GM18868 (cell line): ENCODE measurements around the gene SLC22A4.

Source experiments
- ATAC-seq: cut with Tn5 transposase; IDR thresholded peaks from one replicate; pipeline ENCODE4 v1.9.1; 2021; ENCODE audit warnings: mild to moderate bottlenecking, moderate library complexity; ENCODE audit not compliant: unreplicated experiment

SLC22A4 gene

GRCh38 chr5:132370971-132371602 is 76.9 kb downstream of the SLC22A4 start:
- no peak for ATAC-seq

GRCh38 chr5:132371603-132371994 is 77.4 kb downstream of the SLC22A4 start:
- ATAC-seq: no peak

- no peak for ATAC-seq
Measured at GRCh38 chr5:132372127-132372526, 77.9 kb downstream of the SLC22A4 start.

GRCh38 chr5:132372542-132372941 is 78.3 kb downstream of the SLC22A4 start:
- no peak for ATAC-seq

- ATAC-seq: no peak
Measured at GRCh38 chr5:132375957-132376356, 81.8 kb downstream of the SLC22A4 start.

GRCh38 chr5:132376694-132377641 is 82.8 kb downstream of the SLC22A4 start:
- no peak for ATAC-seq

GRCh38 chr5:132377738-132378137 is 83.5 kb downstream of the SLC22A4 start:
- no peak for ATAC-seq

GRCh38 chr5:132378580-132378979 is 84.4 kb downstream of the SLC22A4 start:
- no peak for ATAC-seq

GRCh38 chr5:132380047-132380446 is 85.9 kb downstream of the SLC22A4 start:
- ATAC-seq: no peak

GRCh38 chr5:132380741-132381140 is 86.5 kb downstream of the SLC22A4 start:
- ATAC-seq: no peak

- no peak for ATAC-seq
Measured at GRCh38 chr5:132381614-132382013, 87.4 kb downstream of the SLC22A4 start.

- no peak for ATAC-seq
Measured at GRCh38 chr5:132383261-132383660, 89.1 kb downstream of the SLC22A4 start.

GRCh38 chr5:132383984-132384383 is 89.8 kb downstream of the SLC22A4 start:
- no peak for ATAC-seq

GRCh38 chr5:132384506-132385050 is 90.4 kb downstream of the SLC22A4 start:
- ATAC-seq: no peak

GRCh38 chr5:132385326-132386105 is 91.3 kb downstream of the SLC22A4 start:
- no peak for ATAC-seq

GRCh38 chr5:132386644-132387286 is 92.6 kb downstream of the SLC22A4 start:
- peak; percentile 92 for ATAC-seq

- no peak for ATAC-seq
Measured at GRCh38 chr5:132387640-132388117, 93.5 kb downstream of the SLC22A4 start.

GRCh38 chr5:132388244-132389050 is 94.3 kb downstream of the SLC22A4 start:
- no peak for ATAC-seq

GRCh38 chr5:132389051-132389331 is 94.8 kb downstream of the SLC22A4 start:
- no peak for ATAC-seq
